ENCODE results near the gene PGBD5. TPM values are rescaled to one million over a fixed set of nuclear protein-coding genes. Genes with fewer than 3 reads are reported as not detected.

PGBD5 gene
- total RNA-seq, 2 experiments from 2014 or later: not detected

- TF ChIP-seq, protein P1, sequence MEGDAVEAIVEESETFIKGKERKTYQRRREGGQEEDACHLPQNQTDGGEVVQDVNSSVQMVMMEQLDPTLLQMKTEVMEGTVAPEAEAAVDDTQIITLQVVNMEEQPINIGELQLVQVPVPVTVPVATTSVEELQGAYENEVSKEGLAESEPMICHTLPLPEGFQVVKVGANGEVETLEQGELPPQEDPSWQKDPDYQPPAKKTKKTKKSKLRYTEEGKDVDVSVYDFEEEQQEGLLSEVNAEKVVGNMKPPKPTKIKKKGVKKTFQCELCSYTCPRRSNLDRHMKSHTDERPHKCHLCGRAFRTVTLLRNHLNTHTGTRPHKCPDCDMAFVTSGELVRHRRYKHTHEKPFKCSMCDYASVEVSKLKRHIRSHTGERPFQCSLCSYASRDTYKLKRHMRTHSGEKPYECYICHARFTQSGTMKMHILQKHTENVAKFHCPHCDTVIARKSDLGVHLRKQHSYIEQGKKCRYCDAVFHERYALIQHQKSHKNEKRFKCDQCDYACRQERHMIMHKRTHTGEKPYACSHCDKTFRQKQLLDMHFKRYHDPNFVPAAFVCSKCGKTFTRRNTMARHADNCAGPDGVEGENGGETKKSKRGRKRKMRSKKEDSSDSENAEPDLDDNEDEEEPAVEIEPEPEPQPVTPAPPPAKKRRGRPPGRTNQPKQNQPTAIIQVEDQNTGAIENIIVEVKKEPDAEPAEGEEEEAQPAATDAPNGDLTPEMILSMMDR (IDR thresholded peaks at IDR 0.05): no peak
- no peak overlapping the region for H3K27ac Mint-ChIP-seq
- POLR2A ChIA-PET: no interaction called here
- no peak overlapping the region for H3K4me3 Mint-ChIP-seq
- CTCF ChIA-PET: no interaction called here
- H3K27me3 Mint-ChIP-seq: no peaks in the 10 kb centered on the region
- no peaks in the 10 kb centered on the region for H3K9me3 Mint-ChIP-seq
- peaks cover 20% of the 10 kb centered on the region for H3K4me1 Mint-ChIP-seq (ENCODE audit: low read depth)
- ATAC-seq (no peak), DNase-seq (no peak)
- H3K36me3 Mint-ChIP-seq (ENCODE audit: low read depth): peaks cover 33% of the 10 kb centered on the region
- intact Hi-C loops (cut with micrococcal nuclease): no loop called here
These were observed 159.7 kb downstream of the PGBD5 start for GRCh38 chr1:230266456-230266855.

DNA sequence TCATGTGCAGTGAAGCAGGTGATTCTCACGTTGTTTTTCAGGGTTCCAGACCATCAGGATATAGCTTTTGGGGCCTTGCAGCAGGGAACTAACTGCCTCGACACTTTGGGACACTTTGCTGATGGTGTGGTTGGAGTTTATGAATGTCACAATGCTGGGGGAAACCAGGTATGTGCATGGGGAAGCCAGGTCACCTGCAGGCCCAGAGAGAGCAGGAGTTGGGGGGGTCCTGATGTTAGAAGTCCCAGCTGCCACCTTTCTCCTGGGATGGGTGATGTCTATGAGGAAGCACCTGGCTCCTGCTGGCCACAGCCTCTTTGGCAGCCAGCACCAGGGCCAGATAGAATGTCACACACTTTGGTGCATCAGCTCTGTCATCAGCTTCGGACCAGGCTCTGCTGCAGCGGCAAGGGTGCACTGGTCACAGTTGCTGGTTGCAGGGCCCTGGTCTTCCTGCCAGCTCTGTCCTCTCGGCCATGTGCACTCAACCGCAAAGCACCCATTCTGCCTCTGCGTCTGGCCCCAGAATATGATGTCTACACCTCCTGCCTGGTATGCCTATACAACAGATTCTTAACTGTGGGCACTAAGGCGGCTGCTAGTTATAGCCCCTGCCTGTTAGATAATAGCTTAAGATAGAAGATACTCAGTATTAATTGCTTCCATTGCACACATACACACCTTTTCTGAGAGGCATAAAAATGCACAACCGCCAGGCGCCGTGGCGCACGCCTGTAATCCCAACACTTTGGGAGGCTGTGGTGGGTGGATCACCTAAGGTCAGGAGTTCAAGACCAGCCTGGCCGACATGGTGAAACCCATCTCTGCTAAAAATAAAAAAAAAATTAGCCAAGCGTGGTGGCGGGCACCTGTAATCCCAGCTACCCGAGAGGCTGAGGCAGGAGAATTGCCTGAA lies 160.7 kb downstream of the PGBD5 start:
- DNase-seq (no peak), ATAC-seq (no peak)
- TF ChIP-seq, protein P1 (IDR thresholded peaks at IDR 0.05): no peak
- H3K4me3 Mint-ChIP-seq: no peak overlapping the region
- H3K9me3 Mint-ChIP-seq: no peaks in the 10 kb centered on the region
- no peak overlapping the region for H3K27ac Mint-ChIP-seq
- CTCF ChIA-PET: no interaction called here
- POLR2A ChIA-PET: no interaction called here
- H3K4me1 Mint-ChIP-seq (ENCODE audit: low read depth): peaks cover 11% of the 10 kb centered on the region
- intact Hi-C loops (cut with micrococcal nuclease): no loop called here
- peaks cover 28% of the 10 kb centered on the region for H3K36me3 Mint-ChIP-seq (ENCODE audit: low read depth)
- H3K27me3 Mint-ChIP-seq: no peaks in the 10 kb centered on the region

Other genes with a start within 250 kb of the PGBD5 start
- 10 to 100 TPM; 26.1 to 27.6 TPM for gene COG2, start 216.1 kb upstream of the PGBD5 start, total RNA-seq